K562 (cell line): ENCODE data around the gene SNRPA. TPM values are rescaled to one million over a fixed set of nuclear protein-coding genes. Genes with fewer than 3 reads are reported as not detected.

Source experiments
- ATAC-seq: fragments of 200-7000 bp; cut with Tn5 transposase; 3 replicates; pipeline ENCODE4 v1.9.1; 2020; ENCODE audit warnings: moderate library complexity
- BruUV-seq: library from RNA; stranded (reverse); fragments of 400-500 nt; replicated peaks from 2 replicates; lab custom pipeline; 2021; lab: Mats Ljungman, UMichigan
- CTCF ChIA-PET: fragments of 300-600 bp; formaldehyde crosslinking; extraction: SDS; loops from one replicate; lab custom pipeline; 2021; ENCODE audit warnings: low intra/inter-chr PET ratio; lab: Yijun Ruan, JAX
- POLR2A ChIA-PET: fragments of 300-600, 350-650 bp; sonication (Branson Sonifier 250); formaldehyde crosslinking; extraction: SDS; loops from one replicate; lab custom pipeline; 2021; ENCODE audit warnings: antibody characterized with exemption, inconsistent platforms; lab: Yijun Ruan, JAX
- DNase-seq, 4 experiments: peaks; one replicate each; pipeline versions ENCODE4 v3.0.0 to v3.0.0-alpha.2; 2011 to 2018; ENCODE audit warnings: low spot score in 3 of 4, mixed read lengths in 3 of 4; ENCODE audit errors: extremely low read depth in 1 of 4
- FAIRE-seq: peaks from 2 replicates; lab custom pipeline; 2011; peaks lifted over from hg19 to GRCh38; lab: Jason Lieb, UNC
- H2AFZ ChIP-seq: 2 replicates; pipeline ENCODE4 v1.6.0; 2011; ENCODE audit warnings: low read depth, low read length, control low read depth, inconsistent platforms
- H3K27ac ChIP-seq: fragments of 200-600 bp; 3 replicates; pipeline ENCODE4 v1.8.0; 2011; ENCODE audit warnings: low read depth, mild to moderate bottlenecking, control low read depth, inconsistent platforms, low read length, moderate library complexity, mixed read lengths; ENCODE audit errors: extremely low read depth
- H3K27me3 ChIP-seq, 2 experiments: fragments of 300-600 bp in 1 of 2; 2 replicates in 1 of 2; 3 replicates in 1 of 2; pipeline versions ENCODE4 v1.6.0 to v1.8.0; 2011; ENCODE audit warnings: inconsistent platforms in 2 of 2, low read length in 2 of 2, mild to moderate bottlenecking in 1 of 2, mixed read lengths in 1 of 2, moderate library complexity in 1 of 2; ENCODE audit not compliant: control insufficient read depth in 2 of 2, insufficient read depth in 2 of 2
- H3K36me3 ChIP-seq: fragments of 300-600 bp; 3 replicates; pipeline ENCODE4 v1.8.0; 2011; ENCODE audit warnings: mild to moderate bottlenecking, low read length, inconsistent platforms; ENCODE audit not compliant: control insufficient read depth, insufficient read depth
- H3K4me1 ChIP-seq, 2 experiments: fragments of 200-600 bp in 1 of 2; replicated peaks in 1 of 2; 2 replicates in 1 of 2; 3 replicates in 1 of 2; pipeline versions ENCODE4 v1.5.1 to v1.8.0; 2011; ENCODE audit warnings: inconsistent platforms in 2 of 2, low read length in 2 of 2, mild to moderate bottlenecking in 1 of 2, mixed read lengths in 1 of 2, moderate library complexity in 1 of 2; ENCODE audit not compliant: control insufficient read depth in 2 of 2, insufficient read depth in 2 of 2
- H3K4me2 ChIP-seq: 2 replicates; pipeline ENCODE4 v1.6.1; 2011; ENCODE audit warnings: low read length, control low read depth, inconsistent platforms, mixed read lengths; ENCODE audit not compliant: insufficient read depth
- H3K4me3 ChIP-seq: fragments of 200-600 bp; sonication (generic), shearing (Covaris generic); 2 replicates; pipeline ENCODE4 v1.5.1; 2016; ENCODE audit warnings: control low read depth, inconsistent platforms
- H3K79me2 ChIP-seq: fragments of 200-600 bp; 3 replicates; pipeline ENCODE4 v1.8.0; 2011; ENCODE audit warnings: low read length, inconsistent platforms; ENCODE audit not compliant: control insufficient read depth, insufficient read depth
- H3K9ac ChIP-seq, 2 experiments: 2 replicates each; pipeline versions ENCODE4 v1.6.0 to v1.6.1; 2011; ENCODE audit warnings: low read depth in 2 of 2, low read length in 2 of 2, control low read depth in 1 of 2, inconsistent platforms in 1 of 2, mild to moderate bottlenecking in 1 of 2, mixed read lengths in 1 of 2; ENCODE audit not compliant: insufficient read depth in 1 of 2
- H3K9me1 ChIP-seq: one replicate; pipeline ENCODE4 v1.6.0; 2011; ENCODE audit warnings: inconsistent platforms, mild to moderate bottlenecking, low read length, moderate library complexity; ENCODE audit not compliant: control insufficient read depth, insufficient read depth
- H3K9me3 ChIP-seq: replicated peaks from 2 replicates; pipeline ENCODE4 v1.5.1; 2011; ENCODE audit warnings: low read depth, low read length, inconsistent platforms; ENCODE audit not compliant: control insufficient read depth, insufficient read depth
- H4K20me1 ChIP-seq: replicated peaks from 2 replicates; pipeline ENCODE4 v1.6.1; 2011; ENCODE audit warnings: low read length, inconsistent platforms, mixed read lengths; ENCODE audit not compliant: control insufficient read depth, insufficient read depth
- CEBPZ ChIP-seq: fragments of 150-350 bp; IDR thresholded peaks from 2 replicates; pipeline ENCODE4 v1.6.1; 2014; ENCODE audit warnings: low read depth, mild to moderate bottlenecking, low read length, borderline replicate concordance
- NR4A1 ChIP-seq, 2 experiments: fragments of 250-450 bp in 1 of 2; fragments of 450-650 bp in 1 of 2; sonication (Bioruptor Pico) in 1 of 2; IDR thresholded peaks; 2 replicates each; pipeline versions ENCODE4 v1.4.0 to v1.6.1; 2016 to 2020; ENCODE audit warnings: mild to moderate bottlenecking in 2 of 2, missing compliant biosample characterization in 1 of 2, missing genetic modification characterization in 1 of 2, moderate library complexity in 1 of 2
- RFX1 ChIP-seq: fragments of 450-650 bp; IDR thresholded peaks from 2 replicates; pipeline ENCODE4 v1.6.1; 2016; ENCODE audit warnings: mild to moderate bottlenecking, moderate library complexity
- ZNF143 ChIP-seq: sonication (generic); formaldehyde crosslinking; IDR thresholded peaks from 2 replicates; pipeline ENCODE4 v1.9.0; 2022; ENCODE audit warnings: mild to moderate bottlenecking, missing genetic modification reagents
- ZNF75A ChIP-seq: fragments of 450-650 bp; formaldehyde crosslinking; IDR thresholded peaks from 2 replicates; pipeline ENCODE4 v1.4.0; 2020; ENCODE audit warnings: mild to moderate bottlenecking
- WGBS: fragments of 100-300 bp; shearing (Covaris generic); methylation state at CpG from one replicate; pipeline ENCODE4 v1.1.6; 2016; ENCODE audit warnings: low coverage, mixed read lengths; ENCODE audit not compliant: insufficient coverage; ENCODE audit errors: missing lambda C conversion rate; 5-methylcytosine and 5-hydroxymethylcytosine counted together
- in situ Hi-C: fragments of 300-500 bp; cut with MboI; formaldehyde crosslinking; loops from 4 replicates; pipeline ENCODE4 v1.15.0; 2018; ENCODE audit warnings: inconsistent platforms, mixed read lengths
- intact Hi-C: fragments of 100-400 bp; cut with micrococcal nuclease; formaldehyde crosslinking; loops from 2 replicates; pipeline ENCODE4 v1.14.2; 2022
- polyA plus RNA-seq, 8 experiments: library from polyadenylated mRNA; depleted of rRNA in 4 of 8; stranded (reverse) in 5 of 8; unstranded in 3 of 8; fragments of >200 nt; fragmentation: Nextera tagmentation in 2 of 8; fragmentation: Illumina TruSeq in 1 of 8; extraction: Ambion mirVana in 2 of 8; extraction: Trizol in 1 of 8; gene quantifications; 2 replicates each; pipeline versions ENCODE4 v1.2.1 to v1.2.3, GENCODE V29; 2011 to 2014; ENCODE audit warnings: inconsistent platforms in 1 of 8, missing spikeins in 1 of 8
- total RNA-seq, 7 experiments: library from RNA; depleted of rRNA in 6 of 7; stranded (reverse); fragments of >200 nt in 6 of 7; fragmentation: Illumina TruSeq in 2 of 7; extraction: Trizol in 2 of 7; gene quantifications; 2 replicates each; pipeline versions ENCODE4 v1.2.1 to v1.2.3, GENCODE V29; 2011 to 2021; ENCODE audit warnings: low replicate concordance in 1 of 7
- TF ChIP-seq, protein P1 (sequence below), 2 experiments: fragments of 450-650 bp; IDR thresholded peaks; 2 replicates each; pipeline ENCODE4 v1.6.1; 2018; ENCODE audit warnings: mild to moderate bottlenecking in 2 of 2, low read depth in 1 of 2; ENCODE audit not compliant: partially characterized antibody in 2 of 2
- TF ChIP-seq, protein P2 (sequence below): fragments of 250-450 bp; sonication (Bioruptor Pico); IDR thresholded peaks from 2 replicates; pipeline ENCODE4 v1.4.0; 2020; ENCODE audit warnings: mild to moderate bottlenecking, moderate library complexity, borderline replicate concordance

Gene SNRPA
- total and polyA plus RNA-seq, 9 of the 15 experiments (the other 6 are each of a cell fraction or from before 2014, with no cell fraction given), result 16.3 to 311 (median 193) TPM

GRCh38 chr19:40791349-40791748, 40.3 kb downstream of the SNRPA start:
- ChIA-PET CTCF (no interaction called here), POLR2A (interaction anchor here (0.6 to 1.9 kb wide), 3 partner anchors 12 to 18 kb away, joined by 3 to 11 read pairs (median 4); partner anchors contain the start of gene RAB4B)
- H3K9ac ChIP-seq, result peak overlapping the region in 1 of 2 experiments; percentile 58; a peak in 2 of 4 replicates
- H3K36me3 ChIP-seq, result no peaks in the 10 kb centered on the region
- no peaks in the 10 kb centered on the region for H4K20me1 ChIP-seq
- no peaks in the 10 kb centered on the region for H3K79me2 ChIP-seq
- H3K4me3 ChIP-seq, result no peak overlapping the region
- no TSS peak for BruUV-seq
- intact Hi-C loops, result no loop called here
- no peak overlapping the region for H2AFZ ChIP-seq
- in situ Hi-C loops, result no loop called here
- DNase-seq (no peak), FAIRE-seq (no peak), ATAC-seq (no peak)
- H3K9me3 ChIP-seq, result no peaks in the 10 kb centered on the region
- peaks cover 0 to 9% of the 10 kb centered on the region in 2 experiments; a peak in 2 of 5 replicates for H3K4me1 ChIP-seq
- no peak overlapping the region for H3K27ac ChIP-seq
- WGBS, result 88% methylated on average over 6 of the region's 7 CpGs
- H3K27me3 ChIP-seq, result no peaks in the 10 kb centered on the region
- H3K4me2 ChIP-seq, result no peak overlapping the region
- H3K9me1 ChIP-seq, result no peaks in the 10 kb centered on the region
- no peak for TF ChIP-seq ZNF75A
- no peak for TF ChIP-seq CEBPZ
- TF ChIP-seq RFX1, result no peak
- TF ChIP-seq ZNF143, result no peak
- TF ChIP-seq NR4A1 (CRISPR knock-in tag; IDR thresholded peaks at IDR 0.05), result no peak
- no peak for TF ChIP-seq NR4A1 (tag; IDR thresholded peaks at IDR 0.05)
- TF ChIP-seq, protein P1, sequence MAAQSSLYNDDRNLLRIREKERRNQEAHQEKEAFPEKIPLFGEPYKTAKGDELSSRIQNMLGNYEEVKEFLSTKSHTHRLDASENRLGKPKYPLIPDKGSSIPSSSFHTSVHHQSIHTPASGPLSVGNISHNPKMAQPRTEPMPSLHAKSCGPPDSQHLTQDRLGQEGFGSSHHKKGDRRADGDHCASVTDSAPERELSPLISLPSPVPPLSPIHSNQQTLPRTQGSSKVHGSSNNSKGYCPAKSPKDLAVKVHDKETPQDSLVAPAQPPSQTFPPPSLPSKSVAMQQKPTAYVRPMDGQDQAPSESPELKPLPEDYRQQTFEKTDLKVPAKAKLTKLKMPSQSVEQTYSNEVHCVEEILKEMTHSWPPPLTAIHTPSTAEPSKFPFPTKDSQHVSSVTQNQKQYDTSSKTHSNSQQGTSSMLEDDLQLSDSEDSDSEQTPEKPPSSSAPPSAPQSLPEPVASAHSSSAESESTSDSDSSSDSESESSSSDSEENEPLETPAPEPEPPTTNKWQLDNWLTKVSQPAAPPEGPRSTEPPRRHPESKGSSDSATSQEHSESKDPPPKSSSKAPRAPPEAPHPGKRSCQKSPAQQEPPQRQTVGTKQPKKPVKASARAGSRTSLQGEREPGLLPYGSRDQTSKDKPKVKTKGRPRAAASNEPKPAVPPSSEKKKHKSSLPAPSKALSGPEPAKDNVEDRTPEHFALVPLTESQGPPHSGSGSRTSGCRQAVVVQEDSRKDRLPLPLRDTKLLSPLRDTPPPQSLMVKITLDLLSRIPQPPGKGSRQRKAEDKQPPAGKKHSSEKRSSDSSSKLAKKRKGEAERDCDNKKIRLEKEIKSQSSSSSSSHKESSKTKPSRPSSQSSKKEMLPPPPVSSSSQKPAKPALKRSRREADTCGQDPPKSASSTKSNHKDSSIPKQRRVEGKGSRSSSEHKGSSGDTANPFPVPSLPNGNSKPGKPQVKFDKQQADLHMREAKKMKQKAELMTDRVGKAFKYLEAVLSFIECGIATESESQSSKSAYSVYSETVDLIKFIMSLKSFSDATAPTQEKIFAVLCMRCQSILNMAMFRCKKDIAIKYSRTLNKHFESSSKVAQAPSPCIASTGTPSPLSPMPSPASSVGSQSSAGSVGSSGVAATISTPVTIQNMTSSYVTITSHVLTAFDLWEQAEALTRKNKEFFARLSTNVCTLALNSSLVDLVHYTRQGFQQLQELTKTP (IDR thresholded peaks at IDR 0.05; ENCODE audit: low read depth in 1 of 2, partially characterized antibody in 2 of 2), result no peak
- TF ChIP-seq, protein P2, sequence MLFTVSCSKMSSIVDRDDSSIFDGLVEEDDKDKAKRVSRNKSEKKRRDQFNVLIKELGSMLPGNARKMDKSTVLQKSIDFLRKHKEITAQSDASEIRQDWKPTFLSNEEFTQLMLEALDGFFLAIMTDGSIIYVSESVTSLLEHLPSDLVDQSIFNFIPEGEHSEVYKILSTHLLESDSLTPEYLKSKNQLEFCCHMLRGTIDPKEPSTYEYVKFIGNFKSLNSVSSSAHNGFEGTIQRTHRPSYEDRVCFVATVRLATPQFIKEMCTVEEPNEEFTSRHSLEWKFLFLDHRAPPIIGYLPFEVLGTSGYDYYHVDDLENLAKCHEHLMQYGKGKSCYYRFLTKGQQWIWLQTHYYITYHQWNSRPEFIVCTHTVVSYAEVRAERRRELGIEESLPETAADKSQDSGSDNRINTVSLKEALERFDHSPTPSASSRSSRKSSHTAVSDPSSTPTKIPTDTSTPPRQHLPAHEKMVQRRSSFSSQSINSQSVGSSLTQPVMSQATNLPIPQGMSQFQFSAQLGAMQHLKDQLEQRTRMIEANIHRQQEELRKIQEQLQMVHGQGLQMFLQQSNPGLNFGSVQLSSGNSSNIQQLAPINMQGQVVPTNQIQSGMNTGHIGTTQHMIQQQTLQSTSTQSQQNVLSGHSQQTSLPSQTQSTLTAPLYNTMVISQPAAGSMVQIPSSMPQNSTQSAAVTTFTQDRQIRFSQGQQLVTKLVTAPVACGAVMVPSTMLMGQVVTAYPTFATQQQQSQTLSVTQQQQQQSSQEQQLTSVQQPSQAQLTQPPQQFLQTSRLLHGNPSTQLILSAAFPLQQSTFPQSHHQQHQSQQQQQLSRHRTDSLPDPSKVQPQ, result no peak
